NCI-H446 treated with DMSO at 0.1 percent for 48 hours (cell line): Measurements from ENCODE around the gene ADSL.

Experiments used
- DNase-seq: peaks from one replicate; lab custom pipeline; 2025; lab: John Stamatoyannopoulos, UW

ADSL gene

GRCh38 chr22:40328546-40329456 is 17.5 kb upstream of the ADSL start:
- no peak for DNase-seq

DNA sequence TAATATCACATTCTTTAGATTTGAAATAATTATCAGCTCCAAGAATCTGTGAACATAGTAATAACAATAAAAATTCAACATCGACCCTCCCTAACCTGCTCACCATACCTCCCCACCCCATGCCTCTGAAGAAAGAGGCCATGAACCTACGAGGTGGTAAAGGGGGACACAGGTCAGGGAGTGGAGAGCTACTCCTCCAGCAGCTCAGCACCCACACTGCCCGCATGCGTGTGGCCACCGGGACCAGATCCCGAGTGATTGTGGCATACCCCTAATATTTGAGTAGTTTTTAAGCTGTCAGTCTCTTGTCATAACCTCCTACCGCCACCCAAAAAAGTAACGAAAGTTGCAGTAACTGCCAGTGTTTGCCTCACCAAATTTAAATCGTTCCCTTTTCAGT is 16.8 kb upstream of the ADSL start:
- DNase-seq, result no peak

DNA sequence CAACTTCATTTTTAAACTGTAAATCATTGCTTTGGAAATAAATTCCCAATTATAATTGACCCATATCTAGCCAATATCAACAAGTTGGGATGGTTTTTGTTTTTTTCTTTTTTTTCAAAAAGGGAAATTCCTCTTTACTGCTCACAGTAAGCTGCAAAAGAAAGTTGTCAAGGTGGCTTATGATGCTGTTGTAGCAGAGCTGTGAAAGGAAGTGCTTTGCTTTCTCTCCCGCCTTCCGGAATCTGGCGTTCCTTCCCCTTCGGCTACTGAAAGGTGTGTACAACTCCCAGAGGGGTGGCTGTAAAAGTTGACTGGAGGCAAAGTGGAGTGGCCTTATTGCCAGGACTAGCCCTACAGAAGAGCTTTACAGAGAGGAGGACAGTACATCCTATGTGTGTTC is 16.2 kb upstream of the ADSL start:
- no peak for DNase-seq

- no peak for DNase-seq
These were observed 15.7 kb upstream of the ADSL start for GRCh38 chr22:40330615-40331014.

GRCh38 chr22:40331706-40332105 is 14.6 kb upstream of the ADSL start:
- no peak for DNase-seq

GRCh38 chr22:40332319-40332781 is 13.9 kb upstream of the ADSL start:
- DNase-seq, result no peak

DNA sequence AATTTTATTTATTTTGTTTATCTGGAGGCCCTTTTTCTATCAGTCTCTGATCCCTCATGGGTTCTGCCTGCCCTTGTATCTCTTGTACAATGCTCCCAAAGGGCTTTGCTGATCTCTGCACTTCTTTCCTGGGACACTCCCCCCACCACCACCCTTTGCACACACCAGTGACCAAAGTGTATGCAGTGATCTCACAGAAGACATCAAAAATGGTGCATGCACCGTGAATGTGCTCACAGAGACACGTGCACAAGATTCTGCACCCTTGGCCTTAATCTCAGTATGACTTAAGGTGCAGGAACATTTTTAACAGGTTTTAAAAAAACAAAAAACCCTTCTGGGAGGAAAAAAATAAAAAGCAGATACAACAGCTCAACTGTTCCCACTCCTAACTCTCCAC is 12.2 kb upstream of the ADSL start:
- DNase-seq, result no peak

DNA sequence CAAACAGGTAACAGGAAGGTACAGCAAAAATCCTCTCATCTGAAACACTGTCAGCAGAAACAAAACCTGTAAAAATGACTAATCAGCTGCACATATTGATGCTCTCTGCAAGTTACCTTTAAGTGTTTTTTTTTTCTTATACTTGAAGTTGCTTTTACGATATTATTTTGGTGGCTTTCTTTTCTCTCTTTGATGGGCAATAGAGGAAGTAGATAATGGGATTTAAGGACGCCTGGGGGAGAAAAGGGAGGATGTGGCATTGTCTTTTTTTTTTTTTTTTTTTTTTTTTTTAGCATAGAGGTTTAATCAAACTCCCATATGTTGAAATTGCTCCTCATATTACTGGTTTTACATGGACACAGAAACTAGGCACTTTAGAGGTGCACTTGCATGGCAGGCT is 11.4 kb upstream of the ADSL start:
- no peak for DNase-seq

DNA sequence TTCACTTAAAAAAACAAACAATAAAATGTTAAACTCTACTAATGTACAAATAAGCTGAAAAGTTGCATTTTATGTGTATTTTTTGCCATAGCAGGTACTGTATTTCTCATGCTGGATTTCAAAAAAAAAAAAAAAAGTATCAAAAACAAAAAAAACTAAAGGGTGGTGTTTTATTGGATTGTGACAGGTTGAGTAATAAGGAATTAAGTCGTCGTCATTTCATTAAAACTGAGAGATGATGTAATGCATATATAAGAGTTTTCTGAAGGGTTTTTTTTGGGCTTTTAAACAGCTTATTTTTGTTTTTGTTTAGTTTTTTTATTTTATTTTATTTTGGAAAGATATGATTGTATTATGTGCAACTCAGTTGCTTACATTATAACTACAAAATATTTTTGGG is 10.9 kb upstream of the ADSL start:
- no peak for DNase-seq

GRCh38 chr22:40340044-40340443 is 6.3 kb upstream of the ADSL start:
- DNase-seq, result no peak

- no peak for DNase-seq
These were observed 4.7 kb upstream of the ADSL start for GRCh38 chr22:40341604-40342003.

DNA sequence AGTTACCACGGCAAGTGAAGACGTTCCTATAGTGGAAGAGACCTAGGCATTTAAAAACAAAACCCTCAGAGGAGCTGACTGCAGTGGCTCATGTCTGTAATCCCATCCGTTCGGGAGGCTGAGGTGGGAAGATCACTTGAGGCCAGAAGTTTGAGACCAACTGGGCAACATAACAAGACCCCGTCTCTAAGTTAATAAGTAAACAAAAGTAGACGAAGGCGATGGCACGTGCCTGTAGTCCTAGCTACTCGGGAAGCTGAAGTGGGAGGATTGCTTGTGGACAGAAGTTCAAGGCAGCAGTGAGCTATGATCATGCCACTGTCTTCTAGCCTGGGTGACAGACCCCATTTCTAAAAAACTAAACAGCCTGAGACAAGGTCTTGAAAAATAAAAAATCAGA is 3.8 kb upstream of the ADSL start:
- no peak for DNase-seq

- no peak for DNase-seq
These were observed 1.0 kb upstream of the ADSL start for GRCh38 chr22:40345271-40345670.

- no peak for DNase-seq
These were observed 500 bp upstream of the ADSL start for GRCh38 chr22:40345815-40346184.

DNA sequence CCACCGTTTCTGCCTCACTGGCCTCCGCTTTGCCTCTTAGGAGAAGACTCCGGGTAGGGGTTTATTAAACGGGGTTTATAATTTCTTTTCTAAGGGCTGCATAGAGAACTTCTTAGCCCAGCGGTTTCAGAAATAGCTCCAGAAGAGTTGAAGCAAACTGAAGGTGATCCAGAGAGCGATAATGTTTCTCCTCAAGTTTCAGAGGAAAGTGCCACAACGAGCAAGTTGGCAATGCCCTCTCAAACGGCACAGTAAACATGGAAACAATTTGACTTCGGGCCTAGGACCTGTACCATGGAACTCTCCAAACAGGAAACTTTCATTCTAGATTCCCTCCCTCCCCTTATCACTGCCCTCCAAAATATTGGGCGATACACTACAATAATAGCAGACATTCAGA is 1.0 kb downstream of the ADSL start:
- no peak for DNase-seq

GRCh38 chr22:40348025-40348658 is 1.8 kb downstream of the ADSL start:
- peak; percentile 7 for DNase-seq

DNA sequence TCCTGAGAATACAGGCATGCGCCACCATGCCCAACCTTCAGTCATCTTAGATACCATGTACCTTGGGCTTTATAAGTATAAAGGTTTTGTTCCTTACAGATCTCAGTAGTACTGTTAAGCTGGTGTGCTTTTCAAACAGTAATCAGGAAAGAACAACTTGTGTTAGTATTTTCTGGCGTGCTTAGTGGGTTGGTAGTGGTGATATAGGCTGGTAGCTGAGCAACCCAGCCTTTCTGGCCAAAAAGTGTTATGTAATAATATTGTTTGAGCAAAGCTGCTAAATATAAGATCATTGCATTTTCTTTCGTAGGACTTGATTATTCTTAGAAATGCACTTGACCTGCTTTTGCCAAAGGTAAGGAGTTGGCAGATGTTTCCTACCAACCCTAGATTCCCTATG is 6.5 kb downstream of the ADSL start:
- no peak for DNase-seq

GRCh38 chr22:40361100-40361499 is 14.8 kb downstream of the ADSL start:
- DNase-seq, result no peak

DNA sequence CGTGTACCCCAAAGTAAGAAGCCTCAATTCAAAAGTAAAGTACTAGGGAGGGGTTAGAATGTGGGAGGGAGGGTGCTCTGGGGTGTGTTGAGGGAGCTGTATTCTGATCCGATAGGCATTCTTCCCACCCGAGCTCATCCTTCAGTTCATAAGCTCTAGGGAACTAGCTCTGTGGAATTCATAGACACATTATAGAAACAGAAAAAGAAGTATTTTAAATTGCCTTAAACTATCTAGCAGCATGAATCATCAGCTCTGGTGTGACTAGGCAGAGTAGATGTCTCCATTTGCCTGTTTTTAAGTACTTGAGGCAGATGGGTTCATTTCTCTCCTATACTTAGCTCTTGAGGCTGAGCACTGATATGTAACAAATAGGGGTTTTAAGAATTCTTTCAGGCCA is 16.8 kb downstream of the ADSL start:
- no peak for DNase-seq

GRCh38 chr22:40364431-40364830 is 18.1 kb downstream of the ADSL start:
- DNase-seq, result no peak

GRCh38 chr22:40366068-40366467 is 19.8 kb downstream of the ADSL start:
- no peak for DNase-seq

DNA sequence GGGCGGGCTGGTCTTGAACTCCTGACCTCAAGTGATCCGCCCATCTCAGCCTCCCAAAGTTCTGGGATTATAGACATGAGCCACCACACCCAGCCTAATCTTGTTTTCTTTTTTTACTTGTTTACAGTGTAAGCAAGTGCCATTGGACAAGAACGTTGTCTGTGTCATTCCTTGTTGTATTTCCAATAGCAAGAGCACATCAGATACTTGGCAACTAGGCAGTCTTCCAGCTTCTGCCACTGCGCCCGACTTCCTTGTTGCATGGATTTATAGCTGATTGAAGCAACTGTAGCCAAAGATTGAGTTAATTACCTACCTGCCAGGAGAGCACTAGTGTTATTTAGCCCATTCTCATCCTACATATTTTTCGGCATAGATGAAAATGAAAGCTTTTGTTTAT is 21.0 kb downstream of the ADSL start:
- no peak for DNase-seq

- no peak for DNase-seq
These were observed 21.7 kb downstream of the ADSL start for GRCh38 chr22:40368016-40368415.

DNA sequence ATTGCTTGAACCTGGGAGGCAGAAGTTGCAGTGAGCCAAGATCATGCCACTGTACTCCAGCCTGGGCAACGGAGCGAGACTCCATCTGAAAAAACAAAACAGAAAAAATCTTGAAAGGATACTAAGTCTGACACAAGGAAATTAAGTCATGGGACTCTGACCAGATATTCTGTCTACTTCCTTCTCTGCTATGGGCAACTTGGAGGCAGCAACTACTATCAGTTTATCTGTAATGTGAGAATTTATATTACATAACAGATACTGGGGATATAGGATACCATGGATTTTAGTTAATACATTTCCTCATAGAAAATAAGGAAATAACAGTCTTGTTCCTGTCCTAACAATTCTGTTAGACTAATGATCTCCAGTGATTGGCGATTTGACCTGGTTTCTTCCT is 22.5 kb downstream of the ADSL start:
- no peak for DNase-seq
